Endothelial cell of umbilical vein (primary cell): ENCODE results near the gene SLC38A4. TPM values are rescaled to one million over a fixed set of nuclear protein-coding genes. Genes with fewer than 3 reads are reported as not detected.
A peak's percentile ranks its signal among the peaks of the same experiment; 100 is the strongest.

Experiments
- BruUV-seq: library from RNA; stranded (reverse); fragments of 400-500 nt; replicated peaks from 2 replicates; lab custom pipeline; 2021; lab: Mats Ljungman, UMichigan
- CTCF ChIA-PET: fragments of 300-600, 350-600 bp; sonication (Branson Sonifier 250); formaldehyde crosslinking; loops from one replicate; lab custom pipeline; 2021; ENCODE audit warnings: antibody characterized with exemption, inconsistent platforms; lab: Charles Lee
- POLR2A ChIA-PET: fragments of 300-600, 350-600 bp; sonication (Branson Sonifier 250); formaldehyde crosslinking; loops from one replicate; lab custom pipeline; 2021; ENCODE audit warnings: antibody characterized with exemption, inconsistent platforms; lab: Charles Lee
- DNase-seq: peaks from one replicate; pipeline ENCODE4 v3.0.0-alpha.2; 2011; ENCODE audit warnings: low read depth, low spot score
- FAIRE-seq: peaks from 2 replicates; lab custom pipeline; 2011; peaks lifted over from hg19 to GRCh38; lab: Jason Lieb, UNC
- H2AFZ ChIP-seq: 2 replicates; pipeline ENCODE4 v1.6.0; 2012; ENCODE audit warnings: low read depth, low read length, control low read depth, inconsistent platforms
- H3K27ac ChIP-seq: 2 replicates; pipeline ENCODE4 v1.5.1; 2011; ENCODE audit warnings: low read depth, mild to moderate bottlenecking, control low read depth, low read length, moderate library complexity; ENCODE audit not compliant: insufficient read depth
- H3K27me3 ChIP-seq, 2 experiments: 2 replicates each; pipeline versions ENCODE4 v1.6.0 to v1.6.1; 2011; ENCODE audit warnings: low read length in 2 of 2, mixed read lengths in 1 of 2; ENCODE audit not compliant: control insufficient read depth in 2 of 2, insufficient read depth in 2 of 2
- H3K36me3 ChIP-seq, 2 experiments: 2 replicates in 1 of 2; 3 replicates in 1 of 2; pipeline ENCODE4 v1.5.1; 2011; ENCODE audit warnings: low read length in 2 of 2, mild to moderate bottlenecking in 1 of 2, moderate library complexity in 1 of 2; ENCODE audit not compliant: control insufficient read depth in 2 of 2, insufficient read depth in 2 of 2; ENCODE audit errors: extremely low read depth in 1 of 2
- H3K4me1 ChIP-seq: 3 replicates; pipeline ENCODE4 v1.5.1; 2011; ENCODE audit warnings: mild to moderate bottlenecking, low read length; ENCODE audit not compliant: control insufficient read depth, insufficient read depth; ENCODE audit errors: extremely low read depth
- H3K4me2 ChIP-seq: 2 replicates; pipeline ENCODE4 v1.6.1; 2011; ENCODE audit warnings: low read length, control low read depth, mixed read lengths; ENCODE audit not compliant: insufficient read depth
- H3K4me3 ChIP-seq, 3 experiments: fragments of 200-600 bp in 1 of 3; sonication (generic), shearing (Covaris generic) in 1 of 3; replicated peaks in 1 of 3; 2 replicates each; pipeline ENCODE4 v1.5.1; 2011 to 2016; ENCODE audit warnings: control low read depth in 3 of 3, low read length in 3 of 3, mild to moderate bottlenecking in 2 of 3, inconsistent platforms in 1 of 3, low read depth in 1 of 3, moderate library complexity in 1 of 3; ENCODE audit not compliant: insufficient read depth in 1 of 3
- H3K79me2 ChIP-seq: 2 replicates; pipeline ENCODE4 v1.6.0; 2012; ENCODE audit warnings: low read length, inconsistent platforms; ENCODE audit not compliant: control insufficient read depth, insufficient read depth
- H3K9ac ChIP-seq: replicated peaks from 2 replicates; pipeline ENCODE3; 2011; ENCODE audit warnings: low read length, control low read depth; ENCODE audit not compliant: insufficient read depth; ENCODE audit errors: extremely low read depth
- H3K9me1 ChIP-seq: replicated peaks from 3 replicates; pipeline ENCODE4 v1.6.0; 2011; ENCODE audit warnings: mild to moderate bottlenecking, low read length; ENCODE audit not compliant: control insufficient read depth, insufficient read depth; ENCODE audit errors: extremely low read depth
- H3K9me3 ChIP-seq: replicated peaks from 2 replicates; pipeline ENCODE4 v1.5.1; 2012; ENCODE audit warnings: low read length, inconsistent platforms; ENCODE audit not compliant: control insufficient read depth, insufficient read depth
- H4K20me1 ChIP-seq: replicated peaks from 2 replicates; pipeline ENCODE3; 2011; ENCODE audit warnings: mild to moderate bottlenecking, low read length; ENCODE audit not compliant: control insufficient read depth, insufficient read depth; ENCODE audit errors: extremely low read depth
- EZH2 ChIP-seq: IDR thresholded peaks from 2 replicates; pipeline ENCODE4 v1.6.1; 2012; ENCODE audit warnings: borderline replicate concordance, low read depth, mild to moderate bottlenecking, moderate library complexity, low read length, inconsistent platforms; ENCODE audit not compliant: severe bottlenecking
- GATA2 ChIP-seq: IDR thresholded peaks from 2 replicates; pipeline ENCODE4 v1.7.0; 2011; ENCODE audit warnings: low read depth, mild to moderate bottlenecking, moderate library complexity, mixed read lengths, low read length; ENCODE audit not compliant: insufficient read length, insufficient read depth
- JUN ChIP-seq: IDR thresholded peaks from 2 replicates; pipeline ENCODE4 v1.6.1; 2011; ENCODE audit warnings: borderline replicate concordance, low read depth; ENCODE audit not compliant: insufficient read length, insufficient read depth
- MYC ChIP-seq: IDR thresholded peaks from one replicate; pipeline ENCODE4 v1.6.1; 2011; ENCODE audit warnings: mild to moderate bottlenecking, low read depth, low read length
- POLR2A ChIP-seq: IDR thresholded peaks from 2 replicates; pipeline ENCODE4 v1.6.1; 2012; ENCODE audit warnings: low read depth, mild to moderate bottlenecking, control low read depth, low read length
- POLR2AphosphoS5 ChIP-seq: IDR thresholded peaks from 2 replicates; pipeline ENCODE4 v1.6.1; 2012; ENCODE audit warnings: low read depth, mild to moderate bottlenecking, control low read depth, low read length, moderate library complexity; ENCODE audit not compliant: insufficient read depth
- dilution Hi-C: fragments of 300-500 bp; cut with MboI; formaldehyde crosslinking; loops from one replicate; pipeline ENCODE4 v1.15.0; 2019; ENCODE audit warnings: low sequenced_read_pairs; ENCODE audit not compliant: extremely low pct_ligation_motif_present
- intact Hi-C: fragments of 100-400 bp; cut with micrococcal nuclease; formaldehyde crosslinking; loops from one replicate; pipeline ENCODE4 v1.10.0; 2022
- polyA plus RNA-seq, 4 experiments: library from polyadenylated mRNA; depleted of rRNA in 3 of 4; stranded (reverse) in 3 of 4; unstranded in 1 of 4; fragments of >200 nt; gene quantifications; 2 replicates each; pipeline versions ENCODE4 v1.2.1 to v1.2.3, GENCODE V29; 2011 to 2012; ENCODE audit warnings: missing spikeins in 1 of 4
- total RNA-seq: library from RNA; stranded (reverse); gene quantifications from 2 replicates; pipeline ENCODE4 v1.2.3, GENCODE V29; 2021
- TF ChIP-seq, protein P1 (sequence below): IDR thresholded peaks from 2 replicates; pipeline ENCODE4 v1.6.1; 2011; ENCODE audit not compliant: insufficient read depth, insufficient read length
- TF ChIP-seq, protein P2 (sequence below), 2 donors: IDR thresholded peaks; 1 replicate in 1 of 2; 2 replicates in 1 of 2; pipeline ENCODE4 v1.5.1; 2011; ENCODE audit warnings: low read length in 2 of 2, mild to moderate bottlenecking in 2 of 2, moderate library complexity in 2 of 2, control low read depth in 1 of 2, inconsistent platforms in 1 of 2, low read depth in 1 of 2; ENCODE audit not compliant: insufficient read depth in 1 of 2; ENCODE audit errors: extremely low read depth in 1 of 2

SLC38A4 gene
- total and polyA plus RNA-seq, 2 donors (not counting 3 experiments of a cell fraction or from before 2014, with no cell fraction given), result 0.36 to 0.66 TPM

DNA sequence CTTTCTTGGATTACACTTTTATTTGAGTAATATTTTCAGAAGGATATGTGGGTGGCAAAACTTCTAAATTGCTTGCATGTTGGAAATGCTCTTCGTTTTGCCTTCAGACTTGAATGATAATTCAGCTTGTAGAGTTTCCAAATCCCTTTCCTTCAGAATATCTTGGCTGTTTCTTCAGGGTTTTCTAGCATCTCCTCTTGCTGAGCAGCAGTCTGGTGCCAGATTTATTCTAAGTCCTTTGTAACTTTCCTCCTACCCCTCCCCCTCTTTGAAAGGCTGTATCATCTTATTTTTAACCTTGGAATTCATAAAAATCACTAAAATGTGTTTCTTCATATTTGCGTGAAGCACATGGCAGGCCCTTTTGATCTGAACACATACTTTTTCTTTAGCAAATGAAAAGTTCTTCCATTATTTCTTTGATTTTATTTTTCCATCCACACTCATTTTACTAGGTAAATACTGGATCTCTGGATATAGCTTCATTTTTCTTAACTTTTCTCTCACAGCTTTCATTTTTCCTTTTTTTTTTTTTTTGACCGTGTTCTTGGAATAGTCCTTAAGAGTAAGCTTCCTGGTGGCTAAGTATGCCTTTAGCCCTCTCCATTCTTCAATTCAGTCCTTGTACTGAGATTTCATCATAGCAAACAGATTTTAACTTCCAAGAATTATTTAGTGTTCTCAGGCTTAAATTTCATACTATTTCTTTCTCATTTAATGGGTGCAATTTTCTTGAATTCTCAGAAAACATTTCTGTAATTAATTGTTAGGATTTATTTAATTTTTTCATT lies 102.0 kb downstream of the SLC38A4 start:
- peaks cover 3 to 4% of the 10 kb centered on the region in 2 experiments for H3K27me3 ChIP-seq
- H3K9me3 ChIP-seq, result no peaks in the 10 kb centered on the region
- H3K27ac ChIP-seq, result no peak overlapping the region
- intact Hi-C loops (no loop called here), dilution Hi-C loops (no loop called here)
- DNase-seq (no peak), FAIRE-seq (no peak)
- H3K4me2 ChIP-seq, result no peak overlapping the region
- BruUV-seq, result no TSS peak
- CTCF ChIA-PET, result interaction anchor here (0.7 to 1.1 kb wide), 3 partner anchors 23 to 599 kb away, joined by 3 read pairs; no protein-coding TSS in a partner anchor
- no peaks in the 10 kb centered on the region for H3K4me1 ChIP-seq
- no peaks in the 10 kb centered on the region for H3K79me2 ChIP-seq
- no peak overlapping the region for H3K9ac ChIP-seq
- H4K20me1 ChIP-seq, result no peaks in the 10 kb centered on the region
- TF ChIP-seq GATA2 (no peak), POLR2A (no peak), POLR2AphosphoS5 (no peak)
- H2AFZ ChIP-seq, result no peak overlapping the region
- no peaks in the 10 kb centered on the region for H3K9me1 ChIP-seq
- no peaks in the 10 kb centered on the region for H3K36me3 ChIP-seq
- no peak overlapping the region for H3K4me3 ChIP-seq
- POLR2A ChIA-PET, result no interaction called here

DNA sequence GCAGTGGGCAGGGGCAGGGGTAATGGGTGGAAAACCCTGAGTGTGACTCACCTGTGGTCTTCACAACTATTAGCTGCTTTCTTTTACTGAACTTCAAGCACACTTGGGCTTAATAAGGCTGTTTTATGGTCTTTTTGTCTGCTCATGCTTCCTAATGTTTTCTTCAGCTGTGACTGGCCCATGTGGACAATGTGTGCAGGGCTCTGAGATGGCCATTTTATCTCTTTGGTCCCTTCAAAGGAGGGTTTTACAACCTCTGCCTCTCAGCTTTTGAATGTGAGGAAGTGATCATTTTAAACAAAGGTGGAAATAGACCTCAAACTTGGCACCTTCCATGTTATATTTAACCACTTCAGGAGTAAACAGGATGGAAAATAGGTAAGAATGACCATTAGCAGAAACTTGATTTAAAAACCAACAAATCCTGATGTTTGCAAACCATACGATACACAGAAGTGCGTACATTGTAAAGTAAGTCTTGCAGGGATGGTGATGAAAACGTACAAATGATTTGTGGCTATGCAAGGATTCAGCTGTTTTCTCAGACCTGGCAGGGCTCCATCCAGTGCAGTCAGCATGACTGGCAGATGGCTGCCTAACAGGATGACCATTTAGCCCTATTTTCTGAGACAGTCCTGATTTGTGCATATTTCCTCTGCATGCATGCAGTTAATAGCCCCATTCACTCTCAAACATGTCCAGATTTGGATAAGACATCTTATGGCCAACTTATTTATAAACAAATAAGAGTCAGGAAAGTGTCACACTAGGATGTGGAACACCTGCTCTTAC lies 103.2 kb downstream of the SLC38A4 start:
- H3K9me1 ChIP-seq, result no peaks in the 10 kb centered on the region
- H3K79me2 ChIP-seq, result no peaks in the 10 kb centered on the region
- BruUV-seq, result no TSS peak
- FAIRE-seq (no peak), DNase-seq (peak; percentile 6)
- H3K36me3 ChIP-seq, result no peaks in the 10 kb centered on the region
- intact Hi-C loops, result no loop called here
- dilution Hi-C loops, result no loop called here
- no peak overlapping the region for H2AFZ ChIP-seq
- no peak overlapping the region for H3K27ac ChIP-seq
- CTCF ChIA-PET, result interaction anchor here (1.5 kb wide), 1 partner anchor 19 kb away, joined by 3 read pairs; no protein-coding TSS in a partner anchor
- no peaks in the 10 kb centered on the region for H3K9me3 ChIP-seq
- no peaks in the 10 kb centered on the region for H4K20me1 ChIP-seq
- H3K9ac ChIP-seq, result no peak overlapping the region
- H3K4me2 ChIP-seq, result no peak overlapping the region
- H3K4me1 ChIP-seq, result no peaks in the 10 kb centered on the region
- H3K27me3 ChIP-seq, result peaks cover 3 to 4% of the 10 kb centered on the region in 2 experiments
- no peak overlapping the region for H3K4me3 ChIP-seq
- POLR2A ChIA-PET, result no interaction called here
- TF ChIP-seq POLR2A (no peak), EZH2 (no peak), JUN (no peak), GATA2 (no peak), MYC (no peak)
- TF ChIP-seq, protein P1, sequence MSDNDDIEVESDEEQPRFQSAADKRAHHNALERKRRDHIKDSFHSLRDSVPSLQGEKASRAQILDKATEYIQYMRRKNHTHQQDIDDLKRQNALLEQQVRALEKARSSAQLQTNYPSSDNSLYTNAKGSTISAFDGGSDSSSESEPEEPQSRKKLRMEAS, result no peak
- TF ChIP-seq, protein P2, sequence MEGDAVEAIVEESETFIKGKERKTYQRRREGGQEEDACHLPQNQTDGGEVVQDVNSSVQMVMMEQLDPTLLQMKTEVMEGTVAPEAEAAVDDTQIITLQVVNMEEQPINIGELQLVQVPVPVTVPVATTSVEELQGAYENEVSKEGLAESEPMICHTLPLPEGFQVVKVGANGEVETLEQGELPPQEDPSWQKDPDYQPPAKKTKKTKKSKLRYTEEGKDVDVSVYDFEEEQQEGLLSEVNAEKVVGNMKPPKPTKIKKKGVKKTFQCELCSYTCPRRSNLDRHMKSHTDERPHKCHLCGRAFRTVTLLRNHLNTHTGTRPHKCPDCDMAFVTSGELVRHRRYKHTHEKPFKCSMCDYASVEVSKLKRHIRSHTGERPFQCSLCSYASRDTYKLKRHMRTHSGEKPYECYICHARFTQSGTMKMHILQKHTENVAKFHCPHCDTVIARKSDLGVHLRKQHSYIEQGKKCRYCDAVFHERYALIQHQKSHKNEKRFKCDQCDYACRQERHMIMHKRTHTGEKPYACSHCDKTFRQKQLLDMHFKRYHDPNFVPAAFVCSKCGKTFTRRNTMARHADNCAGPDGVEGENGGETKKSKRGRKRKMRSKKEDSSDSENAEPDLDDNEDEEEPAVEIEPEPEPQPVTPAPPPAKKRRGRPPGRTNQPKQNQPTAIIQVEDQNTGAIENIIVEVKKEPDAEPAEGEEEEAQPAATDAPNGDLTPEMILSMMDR (IDR thresholded peaks at IDR 0.05; ENCODE audit: extremely low read depth in 1 of 2, insufficient read depth in 1 of 2, low read depth in 1 of 2, low read length in 2 of 2), result no peak
